MM.1S (cell line): ENCODE data around the gene OTP.
A peak's percentile ranks its signal among the peaks of the same experiment; 100 is the strongest.

Source experiments
- DNase-seq: peaks from one replicate; pipeline ENCODE4 v3.0.0-alpha.2; 2015
- H2AFZ ChIP-seq: fragments of 300-600 bp; sonication (generic); 2 replicates; pipeline ENCODE4 v1.6.0; 2016; ENCODE audit warnings: antibody characterized with exemption, low read length
- H3F3A ChIP-seq: fragments of 300-600 bp; sonication (generic); 2 replicates; pipeline ENCODE4 v1.6.1; 2016; ENCODE audit warnings: mild to moderate bottlenecking, antibody characterized with exemption, low read length, moderate library complexity, mixed read lengths; ENCODE audit not compliant: insufficient read depth
- H3K27ac ChIP-seq: fragments of 300-600 bp; sonication (generic); 2 replicates; pipeline ENCODE4 v1.5.1; 2016; ENCODE audit warnings: mild to moderate bottlenecking, low read length
- H3K27me3 ChIP-seq: fragments of 300-600 bp; sonication (generic); replicated peaks from 2 replicates; pipeline ENCODE4 v1.6.0; 2016; ENCODE audit warnings: low read length; ENCODE audit not compliant: insufficient read depth
- H3K36me3 ChIP-seq: fragments of 300-600 bp; sonication (generic); replicated peaks from 2 replicates; pipeline ENCODE4 v1.6.1; 2016; ENCODE audit warnings: mild to moderate bottlenecking, low read length, mixed read lengths; ENCODE audit not compliant: insufficient read depth
- H3K4me1 ChIP-seq: fragments of 300-600 bp; sonication (generic); 2 replicates; pipeline ENCODE4 v1.6.1; 2016; ENCODE audit warnings: low read length, mixed read lengths
- H3K4me2 ChIP-seq: fragments of 300-600 bp; sonication (generic); 2 replicates; pipeline ENCODE4 v1.6.0; 2016; ENCODE audit warnings: low read depth, low read length
- H3K4me3 ChIP-seq: fragments of 300-600 bp; sonication (generic); 2 replicates; pipeline ENCODE4 v1.5.1; 2016; ENCODE audit warnings: low read length, mixed read lengths
- H3K79me2 ChIP-seq: fragments of 300-600 bp; sonication (generic); 2 replicates; pipeline ENCODE4 v1.6.1; 2016; ENCODE audit warnings: mixed run types, low read length, mixed read lengths
- H3K9ac ChIP-seq: fragments of 300-600 bp; sonication (generic); 2 replicates; pipeline ENCODE4 v1.6.1; 2016; ENCODE audit warnings: low read length, mixed read lengths
- H3K9me2 ChIP-seq: fragments of 300-600 bp; sonication (generic); replicated peaks from 2 replicates; pipeline ENCODE4 v1.6.1; 2016; ENCODE audit warnings: mild to moderate bottlenecking, low read length, mixed read lengths; ENCODE audit not compliant: insufficient read depth
- H3K9me3 ChIP-seq: fragments of 300-600 bp; sonication (generic); replicated peaks from 2 replicates; pipeline ENCODE4 v1.6.1; 2016; ENCODE audit warnings: mild to moderate bottlenecking, low read length, mixed read lengths; ENCODE audit not compliant: insufficient read depth
- H4K20me1 ChIP-seq: fragments of 300-600 bp; sonication (generic); 2 replicates; pipeline ENCODE4 v1.6.1; 2016; ENCODE audit warnings: mild to moderate bottlenecking, low read length, moderate library complexity, mixed read lengths; ENCODE audit not compliant: insufficient read depth
- EZH2 ChIP-seq: fragments of 300-600 bp; sonication (generic); optimal IDR thresholded peaks from 2 replicates; pipeline ENCODE3; 2017; ENCODE audit warnings: low read depth, mild to moderate bottlenecking, antibody characterized with exemption, low read length, mixed read lengths
- EZH2phosphoT487 ChIP-seq: fragments of 300-600 bp; sonication (generic); IDR thresholded peaks from 2 replicates; pipeline ENCODE4 v1.6.1; 2018; ENCODE audit warnings: antibody characterized with exemption, low read length
- TF ChIP-seq, protein P1 (sequence below): fragments of 300-600 bp; sonication (generic); IDR thresholded peaks from 2 replicates; pipeline ENCODE4 v1.5.1; 2016; ENCODE audit warnings: antibody characterized with exemption, low read length, mixed read lengths

OTP gene

DNA sequence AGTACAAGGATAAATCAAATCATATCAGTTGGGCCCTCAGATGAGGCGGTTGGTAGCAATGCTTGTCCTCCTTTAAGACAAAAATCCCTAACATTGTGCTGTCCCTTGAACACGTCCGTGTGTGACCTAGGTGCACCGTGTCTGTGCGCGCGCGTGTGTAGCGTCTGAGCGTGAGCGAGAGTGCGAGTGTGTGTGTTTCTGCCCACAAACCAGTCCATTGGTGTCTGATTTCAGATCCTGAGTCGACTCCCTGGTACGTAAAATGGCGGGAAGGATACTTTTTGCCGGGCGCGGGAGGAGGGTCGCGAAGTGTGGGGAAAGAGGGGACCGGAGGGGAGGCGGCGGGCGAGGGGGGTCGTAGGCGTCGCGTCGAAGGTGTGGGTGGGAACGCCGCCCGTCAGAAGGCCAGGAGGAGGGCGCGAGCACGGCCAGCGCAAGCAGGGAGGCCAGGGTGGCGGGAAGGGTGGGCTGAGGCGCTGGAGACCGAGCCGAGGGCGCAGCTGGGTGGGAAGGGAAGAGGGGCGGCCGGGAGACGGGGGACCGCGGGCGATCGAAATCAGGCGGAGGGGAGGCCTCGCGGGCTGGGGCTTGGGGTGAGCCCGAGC lies 8.9 kb downstream of the OTP start:
- Histone ChIP-seq H3F3A (no peaks in the 10 kb centered on the region), H2AFZ (peak overlapping the region; percentile 61), H3K9me3 (no peaks in the 10 kb centered on the region), H3K4me1 (no peaks in the 10 kb centered on the region), H3K9ac (no peak overlapping the region), H3K4me3 (peak overlapping the region; percentile 45; the same call in 1 of the 2 replicates), H3K36me3 (no peaks in the 10 kb centered on the region), H3K79me2 (no peaks in the 10 kb centered on the region), H3K9me2 (no peaks in the 10 kb centered on the region), H3K27ac (no peak overlapping the region), H4K20me1 (no peaks in the 10 kb centered on the region), H3K27me3 (peaks cover 10% of the 10 kb centered on the region; the same call in 1 of the 2 replicates), H3K4me2 (0 out of 2 replicates have a peak overlapping the region, but pooled peaks have one; percentile 22)
- no peak for DNase-seq
- TF ChIP-seq, protein P1, sequence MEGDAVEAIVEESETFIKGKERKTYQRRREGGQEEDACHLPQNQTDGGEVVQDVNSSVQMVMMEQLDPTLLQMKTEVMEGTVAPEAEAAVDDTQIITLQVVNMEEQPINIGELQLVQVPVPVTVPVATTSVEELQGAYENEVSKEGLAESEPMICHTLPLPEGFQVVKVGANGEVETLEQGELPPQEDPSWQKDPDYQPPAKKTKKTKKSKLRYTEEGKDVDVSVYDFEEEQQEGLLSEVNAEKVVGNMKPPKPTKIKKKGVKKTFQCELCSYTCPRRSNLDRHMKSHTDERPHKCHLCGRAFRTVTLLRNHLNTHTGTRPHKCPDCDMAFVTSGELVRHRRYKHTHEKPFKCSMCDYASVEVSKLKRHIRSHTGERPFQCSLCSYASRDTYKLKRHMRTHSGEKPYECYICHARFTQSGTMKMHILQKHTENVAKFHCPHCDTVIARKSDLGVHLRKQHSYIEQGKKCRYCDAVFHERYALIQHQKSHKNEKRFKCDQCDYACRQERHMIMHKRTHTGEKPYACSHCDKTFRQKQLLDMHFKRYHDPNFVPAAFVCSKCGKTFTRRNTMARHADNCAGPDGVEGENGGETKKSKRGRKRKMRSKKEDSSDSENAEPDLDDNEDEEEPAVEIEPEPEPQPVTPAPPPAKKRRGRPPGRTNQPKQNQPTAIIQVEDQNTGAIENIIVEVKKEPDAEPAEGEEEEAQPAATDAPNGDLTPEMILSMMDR = no peak
- no peak for TF ChIP-seq EZH2
- TF ChIP-seq EZH2phosphoT487 = no peak

DNA sequence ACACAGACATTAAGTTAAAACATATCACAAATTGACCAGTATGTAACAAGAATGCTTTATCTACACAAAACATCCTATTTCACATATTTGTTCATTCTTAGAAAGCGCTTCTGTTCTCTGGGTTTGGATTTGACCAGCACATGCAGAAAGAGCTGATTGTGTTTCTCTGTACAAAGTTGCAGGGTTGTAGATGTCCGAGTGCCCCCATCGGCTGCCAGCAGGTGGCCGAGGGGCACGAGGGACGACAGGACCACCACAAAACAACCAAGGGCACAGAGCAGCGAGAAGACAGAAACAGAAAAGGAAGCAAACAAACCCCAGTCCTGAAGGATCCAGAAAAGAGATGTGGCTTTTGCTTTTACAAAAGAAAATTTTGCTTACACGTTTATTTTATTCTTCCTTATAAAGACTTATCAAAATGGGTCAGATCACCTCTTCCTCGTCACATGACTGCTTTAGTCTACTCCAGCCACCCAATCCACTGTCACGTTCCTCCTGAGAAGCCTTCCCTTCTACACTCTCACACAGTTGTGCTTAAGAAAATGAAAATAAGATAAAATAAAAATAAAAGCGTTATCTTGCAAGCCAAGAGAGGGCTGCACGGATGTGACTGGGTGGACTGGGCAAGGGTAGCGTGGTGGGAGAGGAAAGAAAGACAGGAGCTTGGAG lies 9.5 kb downstream of the OTP start:
- no peaks in the 10 kb centered on the region for H3K79me2 ChIP-seq
- H3F3A ChIP-seq = no peaks in the 10 kb centered on the region
- TF ChIP-seq EZH2phosphoT487 (no peak), EZH2 (no peak)
- TF ChIP-seq, protein P1 = no peak
- no peaks in the 10 kb centered on the region for H3K36me3 ChIP-seq
- peak overlapping the region; percentile 61; the same call in 1 of the 2 replicates for H2AFZ ChIP-seq
- H3K27me3 ChIP-seq = peaks cover 4% of the 10 kb centered on the region; the same call in 1 of the 2 replicates
- H3K9me2 ChIP-seq = no peaks in the 10 kb centered on the region
- H4K20me1 ChIP-seq = no peaks in the 10 kb centered on the region
- no peak for DNase-seq
- H3K27ac ChIP-seq = no peak overlapping the region
- H3K4me2 ChIP-seq = no peak overlapping the region
- H3K9ac ChIP-seq = no peak overlapping the region
- no peak overlapping the region for H3K4me3 ChIP-seq
- no peaks in the 10 kb centered on the region for H3K9me3 ChIP-seq
- no peaks in the 10 kb centered on the region for H3K4me1 ChIP-seq

DNA sequence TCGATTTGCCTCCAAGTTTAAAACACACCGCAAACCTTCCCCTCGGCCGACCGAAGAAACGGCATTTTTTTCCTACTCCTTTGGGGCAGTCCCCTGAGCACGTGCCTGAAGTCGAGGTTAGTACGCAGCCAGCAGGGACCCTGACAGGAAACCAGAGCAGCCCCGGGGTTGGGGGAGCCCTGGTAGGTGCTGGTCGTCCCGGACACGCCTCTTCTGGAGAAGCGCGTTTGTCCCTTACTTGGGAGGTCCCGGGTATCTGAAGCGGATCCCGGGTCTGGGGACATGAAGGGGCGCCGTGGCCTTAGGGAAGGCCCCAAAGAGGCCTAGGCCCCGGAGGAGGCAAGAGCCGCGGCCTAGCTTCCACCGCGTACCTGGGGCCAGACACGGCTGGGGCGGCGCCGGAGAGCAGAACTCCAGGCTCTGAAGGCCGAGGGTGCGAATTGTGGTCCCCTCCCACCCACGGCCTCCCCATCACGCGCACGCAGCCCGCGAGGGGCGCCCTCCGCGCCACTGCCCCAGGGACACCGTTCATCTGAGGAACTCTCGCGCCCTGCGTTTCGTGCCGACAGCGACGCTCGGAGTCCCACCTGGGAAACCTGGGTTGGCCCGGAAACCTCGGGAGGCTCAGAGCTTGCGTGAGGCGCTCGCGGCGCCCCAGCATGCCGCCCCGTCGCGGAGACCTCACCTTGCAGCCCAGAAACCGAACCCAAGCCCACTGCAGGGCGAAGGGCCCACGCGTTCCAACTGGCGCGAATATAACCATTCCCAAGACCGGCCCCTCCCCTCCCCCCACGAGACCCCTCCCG lies 10.4 kb downstream of the OTP start:
- H3K27me3 ChIP-seq = no peaks in the 10 kb centered on the region
- no peak overlapping the region for H3K9ac ChIP-seq
- H3K9me3 ChIP-seq = no peaks in the 10 kb centered on the region
- TF ChIP-seq EZH2phosphoT487 (no peak), EZH2 (no peak)
- TF ChIP-seq, protein P1 = no peak
- no peaks in the 10 kb centered on the region for H4K20me1 ChIP-seq
- no peaks in the 10 kb centered on the region for H3K36me3 ChIP-seq
- no peaks in the 10 kb centered on the region for H3F3A ChIP-seq
- no peak overlapping the region for H3K4me3 ChIP-seq
- no peak overlapping the region for H3K27ac ChIP-seq
- no peak overlapping the region for H3K4me2 ChIP-seq
- no peaks in the 10 kb centered on the region for H3K9me2 ChIP-seq
- no peaks in the 10 kb centered on the region for H3K4me1 ChIP-seq
- no peak for DNase-seq
- H3K79me2 ChIP-seq = no peaks in the 10 kb centered on the region
- H2AFZ ChIP-seq = no peak overlapping the region
